PC-3 (cell line): ENCODE data around the gene CCDC91.

ENCODE experiments used
- EZH2 ChIP-seq: fragments of 300-600 bp; sonication (generic); IDR thresholded peaks from one replicate; pipeline ENCODE4 v1.6.1; 2017; ENCODE audit warnings: antibody characterized with exemption, mild to moderate bottlenecking, low read length; ENCODE audit not compliant: unreplicated experiment
- TF ChIP-seq, protein P1 (sequence below): fragments of 300-600 bp; sonication (generic); conservative IDR thresholded peaks from 2 replicates; pipeline ENCODE4 v1.5.1; 2017; ENCODE audit warnings: antibody characterized with exemption, low read depth, mild to moderate bottlenecking, low read length

DNA sequence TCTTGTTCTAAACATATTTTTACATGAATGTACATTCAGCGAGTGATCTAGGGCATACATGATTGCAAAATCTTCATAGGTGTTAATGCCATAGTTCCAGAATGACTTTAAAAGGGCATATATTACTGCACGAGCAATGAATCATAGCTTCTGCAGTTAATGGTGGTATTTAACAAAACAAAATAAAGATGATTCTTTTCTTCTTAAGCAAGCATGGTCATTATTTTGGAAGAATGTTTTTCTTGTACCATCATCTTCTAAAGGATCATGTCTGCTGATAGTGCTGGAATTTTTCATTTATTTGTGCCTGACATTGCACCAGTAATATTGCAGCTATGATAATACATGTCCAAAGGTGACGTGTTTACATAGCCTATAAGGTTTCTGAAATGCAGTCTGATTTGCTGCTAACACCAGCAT lies 388.6 kb downstream of the CCDC91 start:
- TF ChIP-seq, protein P1, sequence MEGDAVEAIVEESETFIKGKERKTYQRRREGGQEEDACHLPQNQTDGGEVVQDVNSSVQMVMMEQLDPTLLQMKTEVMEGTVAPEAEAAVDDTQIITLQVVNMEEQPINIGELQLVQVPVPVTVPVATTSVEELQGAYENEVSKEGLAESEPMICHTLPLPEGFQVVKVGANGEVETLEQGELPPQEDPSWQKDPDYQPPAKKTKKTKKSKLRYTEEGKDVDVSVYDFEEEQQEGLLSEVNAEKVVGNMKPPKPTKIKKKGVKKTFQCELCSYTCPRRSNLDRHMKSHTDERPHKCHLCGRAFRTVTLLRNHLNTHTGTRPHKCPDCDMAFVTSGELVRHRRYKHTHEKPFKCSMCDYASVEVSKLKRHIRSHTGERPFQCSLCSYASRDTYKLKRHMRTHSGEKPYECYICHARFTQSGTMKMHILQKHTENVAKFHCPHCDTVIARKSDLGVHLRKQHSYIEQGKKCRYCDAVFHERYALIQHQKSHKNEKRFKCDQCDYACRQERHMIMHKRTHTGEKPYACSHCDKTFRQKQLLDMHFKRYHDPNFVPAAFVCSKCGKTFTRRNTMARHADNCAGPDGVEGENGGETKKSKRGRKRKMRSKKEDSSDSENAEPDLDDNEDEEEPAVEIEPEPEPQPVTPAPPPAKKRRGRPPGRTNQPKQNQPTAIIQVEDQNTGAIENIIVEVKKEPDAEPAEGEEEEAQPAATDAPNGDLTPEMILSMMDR: no peak
- TF ChIP-seq EZH2: no peak
